AG10803 (cell line): ENCODE data around the gene ZNF266.

Experiments
- DNase-seq: peaks from one replicate; pipeline ENCODE4 v3.0.0; 2010; ENCODE audit warnings: low read depth
- H3K4me3 ChIP-seq: 2 replicates; pipeline ENCODE4 v1.5.1; 2011; ENCODE audit warnings: mild to moderate bottlenecking, low read length, control low read depth
- CTCF ChIP-seq: conservative IDR thresholded peaks from 2 replicates; pipeline ENCODE4 v1.5.1; 2011; ENCODE audit warnings: mild to moderate bottlenecking, low read length, control low read depth, inconsistent platforms

Gene ZNF266

GRCh38 chr19:9407827-9408226, 27.5 kb downstream of the ZNF266 start:
- TF ChIP-seq CTCF: no peak
- H3K4me3 ChIP-seq: no peak overlapping the region; the same call in 1 of the 2 replicates
- no peak for DNase-seq

DNA sequence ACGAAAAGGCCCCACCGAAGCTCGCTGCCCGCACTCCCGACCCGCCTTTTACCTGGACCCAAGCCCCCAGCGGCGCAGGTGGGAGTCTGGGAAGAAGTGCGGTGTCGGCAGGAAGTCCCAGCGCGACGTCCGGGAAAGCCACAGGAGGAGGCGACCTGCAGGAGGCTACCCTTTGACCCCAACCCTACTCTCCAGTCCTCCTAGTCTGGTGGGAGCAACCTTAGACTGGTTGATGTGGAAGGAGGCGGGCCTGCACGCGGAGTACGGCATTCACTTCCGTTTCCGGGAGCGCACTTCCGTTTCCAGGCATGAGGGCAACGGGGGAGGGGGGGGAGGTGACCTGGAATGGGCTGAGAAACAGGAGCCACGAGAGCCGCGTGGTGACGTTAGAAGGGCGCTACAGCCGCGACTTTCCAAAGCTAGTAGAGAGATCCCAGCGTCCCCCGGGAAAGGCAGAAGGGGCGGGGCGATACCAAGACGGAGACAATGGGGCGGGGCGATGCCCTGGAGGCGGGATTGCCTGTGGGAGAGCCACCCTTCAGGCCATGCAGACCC, 28.5 kb downstream of the ZNF266 start:
- no peak for TF ChIP-seq CTCF
- H3K4me3 ChIP-seq: peak overlapping the region; percentile 87
- DNase-seq: peak; percentile 84

DNA sequence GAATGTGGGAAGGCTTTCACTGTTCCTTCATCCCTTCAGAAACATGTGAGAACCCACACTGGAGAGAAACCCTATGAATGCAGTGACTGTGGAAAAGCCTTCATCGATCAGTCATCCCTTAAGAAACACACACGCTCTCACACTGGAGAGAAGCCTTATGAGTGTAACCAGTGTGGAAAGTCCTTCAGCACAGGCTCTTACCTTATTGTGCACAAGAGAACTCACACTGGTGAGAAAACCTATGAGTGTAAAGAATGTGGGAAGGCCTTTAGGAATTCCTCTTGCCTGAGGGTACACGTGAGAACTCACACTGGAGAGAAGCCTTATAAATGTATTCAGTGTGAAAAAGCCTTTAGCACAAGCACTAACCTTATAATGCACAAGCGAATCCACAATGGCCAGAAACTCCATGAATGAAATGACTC, 54.0 kb downstream of the ZNF266 start:
- no peak for DNase-seq
- H3K4me3 ChIP-seq: no peak overlapping the region
- TF ChIP-seq CTCF: no peak

- TF ChIP-seq CTCF: no peak
- no peak overlapping the region for H3K4me3 ChIP-seq
- DNase-seq: no peak
Observed at GRCh38 chr19:9370738-9371619, 64.4 kb downstream of the ZNF266 start.

DNA sequence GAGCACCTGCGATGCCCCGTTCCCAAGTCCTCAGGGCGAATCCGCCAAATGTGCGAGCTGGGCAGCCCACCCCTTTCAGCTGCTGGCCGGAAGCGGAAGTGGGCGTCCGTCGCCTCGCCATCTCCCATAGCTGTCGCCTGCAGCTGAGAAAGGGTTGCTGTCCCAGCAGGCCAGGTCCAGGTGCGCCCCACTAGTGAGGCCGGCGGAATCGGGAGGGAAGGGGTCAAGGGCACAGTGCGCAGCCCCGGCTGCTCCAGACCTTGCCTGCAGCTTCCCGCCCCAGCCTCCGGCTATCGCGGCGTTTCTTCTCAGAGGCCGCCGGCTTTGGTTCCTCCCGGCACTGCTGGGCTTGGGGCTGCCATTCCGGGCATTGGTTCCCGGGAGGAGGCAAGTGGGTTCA, 72.5 kb downstream of the ZNF266 start, which contains the start of gene ZNF177:
ZNF177 (plus strand) TSS at position 109 of the 400 bp plus-strand sequence. CDS start 15,299 bp downstream, outside the sequence.
- no peak for DNase-seq
- TF ChIP-seq CTCF: no peak
- H3K4me3 ChIP-seq: peak within 1 kb of the TSS; percentile 59
